ENCODE results near the gene DNAH2.

The DNAH2 gene

DNA sequence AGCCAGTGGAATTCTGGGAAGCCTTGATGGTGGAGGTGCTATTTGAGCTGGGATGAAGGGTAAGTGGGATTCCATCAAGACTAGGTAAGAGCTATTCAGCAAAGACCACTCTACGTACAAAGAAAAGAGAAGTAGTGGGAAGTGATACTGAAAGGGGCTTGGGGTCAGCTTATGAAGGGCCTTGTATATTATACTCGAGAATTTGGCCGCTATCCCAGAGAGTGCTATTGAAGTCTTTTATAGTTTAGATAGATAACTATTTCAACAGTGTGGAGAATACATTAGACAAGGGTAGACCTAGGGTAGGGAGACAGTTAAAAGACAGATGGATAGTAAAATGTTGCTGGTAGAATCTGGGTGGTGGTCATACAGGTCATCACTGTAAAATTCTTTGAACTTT lies 10.3 kb downstream of the DNAH2 start:
- DNase-seq, result no peak

GRCh38 chr17:7729816-7730215 lies 12.3 kb downstream of the DNAH2 start:
- no peak for DNase-seq

DNA sequence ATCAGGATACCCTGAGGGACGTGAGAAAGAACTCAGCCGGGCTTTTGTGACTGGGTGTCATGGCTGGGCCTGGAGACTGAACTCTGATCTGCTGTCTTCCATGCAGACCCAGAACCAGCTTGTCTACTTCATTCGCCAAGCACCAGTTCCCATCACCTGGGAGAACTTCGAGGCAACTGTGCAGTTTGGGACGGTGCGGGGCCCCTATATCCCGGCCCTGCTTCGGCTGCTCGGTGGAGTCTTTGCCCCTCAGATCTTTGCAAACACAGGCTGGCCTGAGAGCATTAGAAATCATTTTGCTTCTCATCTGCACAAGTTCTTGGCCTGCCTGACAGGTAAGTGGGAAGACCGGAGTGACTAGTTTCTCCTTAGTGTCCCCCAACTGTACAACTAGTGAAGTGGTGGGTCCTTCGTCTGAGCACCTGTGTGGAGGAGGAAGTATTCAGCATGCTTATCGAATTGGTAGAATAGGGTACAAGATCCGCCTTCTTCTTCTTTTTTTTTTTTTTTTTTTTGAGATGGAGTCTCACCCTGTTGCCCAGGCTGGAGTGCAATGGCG lies 15.5 kb downstream of the DNAH2 start:
- DNase-seq, result no peak

DNA sequence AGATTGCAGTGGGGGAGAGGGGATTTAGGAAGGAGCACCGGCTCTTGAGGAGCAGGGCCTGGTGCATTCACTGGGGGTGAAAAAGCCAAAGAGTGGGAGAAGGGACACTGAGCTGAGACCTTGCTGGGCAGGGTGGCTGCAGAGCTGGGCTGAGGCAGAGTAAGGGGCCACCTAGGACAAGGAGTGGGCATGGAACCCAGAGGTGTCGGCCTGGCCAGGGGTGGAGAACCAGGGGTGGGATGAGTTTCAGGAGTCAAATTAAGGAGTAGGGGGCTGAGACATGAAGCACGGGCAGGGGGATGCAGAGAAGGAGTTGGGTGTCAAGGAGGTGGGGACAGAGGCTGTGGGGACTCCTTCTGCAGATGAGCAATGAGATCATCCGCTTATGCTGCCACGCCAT lies 20.1 kb downstream of the DNAH2 start:
- no peak for DNase-seq

GRCh38 chr17:7739746-7740145 lies 22.2 kb downstream of the DNAH2 start:
- no peak for DNase-seq

- no peak for DNase-seq
Observed at GRCh38 chr17:7740481-7741001, 23.0 kb downstream of the DNAH2 start.

GRCh38 chr17:7742729-7743128 lies 25.2 kb downstream of the DNAH2 start:
- DNase-seq, result no peak

- no peak for DNase-seq
Observed at GRCh38 chr17:7744416-7744815, 26.9 kb downstream of the DNAH2 start.

DNA sequence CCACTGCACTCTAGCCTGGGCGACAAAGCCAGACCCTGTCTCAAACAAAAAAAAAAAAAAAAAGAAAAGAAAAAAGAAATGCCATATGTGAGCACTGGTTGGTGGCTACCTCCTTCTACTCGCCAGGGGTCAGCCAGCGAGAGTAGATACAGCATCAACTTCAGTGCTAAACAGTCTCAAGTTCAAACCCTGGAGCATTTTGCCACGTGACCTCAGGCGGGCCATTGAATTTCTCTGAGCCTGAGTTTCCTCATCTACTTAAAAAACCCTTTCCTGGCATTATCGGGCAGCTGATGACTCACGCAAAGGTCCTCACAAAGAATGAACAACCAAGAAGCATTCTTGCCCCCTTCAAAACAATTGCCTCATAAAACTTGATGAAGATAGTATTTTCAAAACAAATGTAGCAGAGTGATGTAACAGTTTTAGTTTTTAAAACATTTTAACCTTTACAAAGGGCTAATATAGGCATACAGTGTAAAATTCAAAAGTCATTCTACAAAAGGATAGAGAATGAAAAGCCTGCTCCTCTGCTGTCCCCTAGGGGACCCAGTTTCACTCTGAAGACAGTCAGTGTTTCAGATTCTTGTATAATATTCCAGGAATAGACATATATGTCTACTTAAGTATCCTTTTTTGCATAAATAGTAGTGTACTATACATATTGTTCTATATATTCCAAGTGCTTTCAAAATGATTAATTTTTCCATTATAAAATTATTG lies 28.4 kb downstream of the DNAH2 start:
- DNase-seq, result no peak

GRCh38 chr17:7747635-7748071 lies 30.1 kb downstream of the DNAH2 start:
- no peak for DNase-seq

DNA sequence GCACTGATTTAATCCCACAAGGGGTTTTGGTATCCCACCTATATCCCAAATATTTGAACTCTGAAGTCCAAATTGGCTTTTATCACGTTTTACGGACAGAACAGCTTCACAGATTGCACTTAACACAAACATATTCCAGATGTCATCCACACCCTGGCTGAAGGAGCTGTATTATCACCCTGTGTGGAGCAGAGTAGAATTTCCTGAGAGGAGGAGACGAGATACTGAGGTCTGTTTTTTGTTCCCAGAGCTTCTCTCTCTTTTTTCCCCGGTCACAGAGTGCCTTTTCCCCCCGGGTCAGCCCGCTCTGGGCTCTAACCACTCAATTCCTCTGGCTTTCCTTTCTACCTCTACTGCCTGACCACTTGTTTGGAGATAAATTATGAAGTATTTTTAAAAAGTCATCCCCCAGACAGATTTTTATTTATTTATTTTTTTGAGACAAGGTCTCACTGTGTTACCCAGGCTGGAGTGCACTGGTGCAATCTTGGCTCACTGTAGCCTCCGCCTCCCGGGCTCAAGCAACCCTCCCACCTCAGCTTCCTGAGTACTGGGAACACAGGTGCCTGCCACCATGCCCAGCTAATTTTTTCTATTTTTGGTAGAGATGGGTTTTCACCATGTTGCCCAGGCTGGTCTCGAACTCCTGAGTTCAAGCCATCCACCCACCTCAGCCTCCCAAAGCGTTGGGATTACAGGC lies 30.7 kb downstream of the DNAH2 start:
- no peak for DNase-seq

GRCh38 chr17:7750321-7750821 lies 32.8 kb downstream of the DNAH2 start:
- DNase-seq, result no peak

GRCh38 chr17:7754656-7755055 lies 37.1 kb downstream of the DNAH2 start:
- DNase-seq, result no peak

- no peak for DNase-seq
Observed at GRCh38 chr17:7755095-7755890, 37.7 kb downstream of the DNAH2 start.

DNA sequence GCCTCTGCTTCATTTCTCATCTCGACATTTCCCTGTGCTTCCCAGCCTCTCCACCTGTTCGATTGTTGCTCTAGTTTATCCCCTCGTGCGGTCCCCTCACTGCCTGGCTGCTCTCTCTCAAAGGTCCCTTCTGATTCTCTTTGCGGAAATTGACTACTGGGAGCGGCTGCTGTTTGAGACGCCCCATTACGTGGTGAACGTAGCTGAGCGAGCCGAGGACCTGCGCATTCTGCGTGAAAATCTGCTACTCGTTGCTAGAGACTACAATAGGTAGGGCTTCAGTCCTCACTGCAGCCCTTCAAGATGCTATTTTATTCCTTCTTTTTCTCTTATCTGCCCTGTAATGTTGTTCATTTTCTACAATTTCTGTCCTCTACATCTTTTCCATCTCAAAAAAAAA lies 39.4 kb downstream of the DNAH2 start:
- DNase-seq, result no peak

DNA sequence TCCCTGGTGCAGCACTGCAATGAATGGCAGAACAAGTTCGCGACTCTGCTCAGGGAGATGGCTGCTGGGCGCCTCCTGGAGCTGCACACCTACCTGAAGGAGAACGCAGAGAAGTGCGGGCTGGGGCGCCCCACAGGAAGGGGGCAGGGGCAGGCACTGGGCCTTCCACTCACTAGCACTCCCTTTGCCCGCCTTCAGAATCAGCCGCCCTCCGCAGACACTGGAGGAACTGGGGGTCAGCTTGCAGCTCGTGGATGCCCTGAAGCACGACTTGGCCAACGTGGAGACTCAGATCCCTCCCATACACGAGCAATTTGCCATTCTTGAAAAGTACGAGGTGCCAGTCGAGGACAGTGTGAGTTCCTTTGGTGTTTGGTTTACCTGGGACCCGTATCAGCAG lies 46.4 kb downstream of the DNAH2 start:
- DNase-seq, result no peak

GRCh38 chr17:7767004-7767403 lies 49.5 kb downstream of the DNAH2 start:
- no peak for DNase-seq

DNA sequence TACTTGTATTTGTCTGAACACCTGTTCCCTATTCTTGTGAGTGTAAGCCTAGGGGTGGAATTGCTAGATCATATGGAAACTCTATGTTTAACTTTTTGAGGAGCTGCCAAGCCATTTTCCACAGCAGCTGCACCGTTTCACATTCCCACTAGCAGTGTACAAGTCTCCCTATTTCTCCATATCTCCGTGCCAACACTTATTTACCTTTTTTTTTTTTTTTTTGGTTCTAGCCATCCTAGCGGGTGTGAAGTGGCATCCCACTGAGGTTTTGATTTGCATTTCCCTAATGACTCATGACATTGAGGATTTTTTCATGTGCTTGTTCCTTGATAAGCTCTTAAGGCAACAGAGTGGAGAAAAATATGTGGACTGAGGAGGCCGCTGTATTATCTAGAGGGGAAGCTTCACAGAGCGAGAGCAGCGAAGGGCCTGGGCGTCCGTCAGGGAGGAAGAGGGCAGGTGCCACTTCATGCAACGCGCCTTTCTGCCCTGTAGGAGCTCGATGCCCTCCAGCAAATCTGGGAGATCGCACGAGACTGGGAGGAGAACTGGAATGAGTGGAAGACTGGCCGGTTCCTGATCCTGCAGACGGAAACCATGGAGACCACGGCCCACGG lies 50.0 kb downstream of the DNAH2 start:
- no peak for DNase-seq

GRCh38 chr17:7769854-7770253 lies 52.3 kb downstream of the DNAH2 start:
- no peak for DNase-seq

- DNase-seq, result no peak
Observed at GRCh38 chr17:7774055-7774521, 56.5 kb downstream of the DNAH2 start.

- no peak for DNase-seq
Observed at GRCh38 chr17:7775051-7775450, 57.5 kb downstream of the DNAH2 start.

DNA sequence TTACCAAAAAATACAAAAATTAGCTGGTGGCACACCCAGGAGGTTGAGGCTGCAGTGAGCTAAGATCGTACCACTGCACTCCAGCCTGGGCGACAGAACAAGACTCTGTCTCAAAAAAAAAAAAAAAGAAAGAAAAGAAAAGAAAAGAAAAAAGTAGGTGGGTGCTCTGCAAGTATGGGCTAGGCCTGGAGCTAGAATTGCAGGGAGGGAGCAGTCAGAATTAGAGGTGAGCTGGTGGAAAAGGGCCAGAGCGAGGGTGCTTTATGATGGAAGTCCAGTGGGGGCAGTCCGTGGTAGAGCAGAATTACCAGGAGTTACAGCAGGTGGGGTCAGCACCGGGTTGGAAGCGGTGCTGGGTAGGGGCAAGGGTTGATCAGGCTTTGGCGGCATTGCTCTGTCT lies 59.5 kb downstream of the DNAH2 start:
- DNase-seq, result no peak
